Activated CD8-positive, alpha-beta memory T cell treated with anti-CD3 and anti-CD28 coated beads for 4 hours (primary cell): ENCODE measurements around the gene ADAMTS19.
A peak's percentile ranks its signal among the peaks of the same experiment; 100 is the strongest.

Experiments used
- DNase-seq, 2 donors: peaks; one replicate each; pipeline ENCODE4 v3.0.0-alpha.2; 2020; ENCODE audit warnings: low read depth in 2 of 2

Gene ADAMTS19

GRCh38 chr5:129760636-129761325 is 300.7 kb downstream of the ADAMTS19 start:
- no peak for DNase-seq

- DNase-seq, result no peak
Observed at GRCh38 chr5:129763651-129764050, 303.6 kb downstream of the ADAMTS19 start.

- DNase-seq, result no peak
Observed at GRCh38 chr5:129766798-129767197, 306.7 kb downstream of the ADAMTS19 start.

- DNase-seq, result peak; percentile 4 to 14
Observed at GRCh38 chr5:129767927-129768380, 307.9 kb downstream of the ADAMTS19 start.

- no peak for DNase-seq
Observed at GRCh38 chr5:129768735-129769134, 308.6 kb downstream of the ADAMTS19 start.

GRCh38 chr5:129770024-129770820 is 310.1 kb downstream of the ADAMTS19 start:
- no peak for DNase-seq

- DNase-seq, result peak in 1 of 2 donors; percentile 3
Observed at GRCh38 chr5:129771058-129771838, 311.1 kb downstream of the ADAMTS19 start.

GRCh38 chr5:129773376-129773775 is 313.3 kb downstream of the ADAMTS19 start:
- DNase-seq, result no peak

GRCh38 chr5:129781594-129781993 is 321.5 kb downstream of the ADAMTS19 start:
- no peak for DNase-seq
